Stomach (tissue), 4 donors: ENCODE data around the gene GDF11.

Experiments used
- CTCF ChIP-seq, 7 experiments: fragments of 450-650 bp in 4 of 7; fragments of 200-600 bp in 3 of 7; sonication (generic) in 3 of 7; IDR thresholded peaks; one replicate each; pipeline ENCODE4 v1.5.1; 2016 to 2019; ENCODE audit warnings: antibody characterized with exemption in 7 of 7, control low read depth in 2 of 7, mild to moderate bottlenecking in 1 of 7
- EP300 ChIP-seq: sonication (generic); formaldehyde crosslinking; IDR thresholded peaks from one replicate; pipeline ENCODE4 v1.6.1; 2017; ENCODE audit warnings: antibody characterized with exemption
- POLR2A ChIP-seq, 4 donors: fragments of 450-650 bp; IDR thresholded peaks; one replicate each; pipeline ENCODE4 v1.6.1; 2016; ENCODE audit warnings: antibody characterized with exemption in 4 of 4, control low read depth in 2 of 4, mild to moderate bottlenecking in 1 of 4, moderate library complexity in 1 of 4
- POLR2AphosphoS5 ChIP-seq, 3 donors: sonication (generic); formaldehyde crosslinking; IDR thresholded peaks; one replicate each; pipeline ENCODE4 v1.6.1; 2016; ENCODE audit warnings: antibody characterized with exemption in 3 of 3

GRCh38 chr12:55727643-55728185 lies 15.2 kb upstream of the GDF11 start:
- TF ChIP-seq POLR2A (IDR thresholded peaks at IDR 0.05) = no peak
- TF ChIP-seq CTCF (IDR thresholded peaks at IDR 0.05) = no peak
- TF ChIP-seq POLR2AphosphoS5 (IDR thresholded peaks at IDR 0.05) = peak in 2 of 3 donors; percentile 45 to 46
- TF ChIP-seq EP300 = no peak
